GM18520 (cell line): ENCODE results near the gene KIF16B.
"Not testable (repeated sequence)": the region's sequence is repeated elsewhere in the genome, so short reads cannot be mapped to it uniquely, and the experiment has no call there.

Experiments used
- ATAC-seq: cut with Tn5 transposase; IDR thresholded peaks from one replicate; pipeline ENCODE4 v1.9.1; 2021; ENCODE audit not compliant: unreplicated experiment

Gene KIF16B

GRCh38 chr20:16573001-16573965, at the start of gene KIF16B:
TSS of gene KIF16B (minus strand) at chr20:16573448. CDS start at chr20:16573275, 173 bp downstream.
- ATAC-seq = peak; percentile 68

GRCh38 chr20:16622501-16622900, 49.3 kb upstream of the KIF16B start:
- ATAC-seq = no peak

- no peak for ATAC-seq
Measured at GRCh38 chr20:16621435-16622141, 48.3 kb upstream of the KIF16B start.

- no peak for ATAC-seq
Measured at GRCh38 chr20:16620961-16621360, 47.7 kb upstream of the KIF16B start.

- ATAC-seq = no peak
Measured at GRCh38 chr20:16619953-16620352, 46.7 kb upstream of the KIF16B start.

- ATAC-seq = no peak
Measured at GRCh38 chr20:16617056-16617455, 43.8 kb upstream of the KIF16B start.

- no peak for ATAC-seq
Measured at GRCh38 chr20:16616317-16616716, 43.1 kb upstream of the KIF16B start.

- ATAC-seq = no peak
Measured at GRCh38 chr20:16615199-16615598, 42.0 kb upstream of the KIF16B start.

- no peak for ATAC-seq
Measured at GRCh38 chr20:16613954-16614353, 40.7 kb upstream of the KIF16B start.

GRCh38 chr20:16612706-16613105, 39.5 kb upstream of the KIF16B start:
- no peak for ATAC-seq

- ATAC-seq = no peak
Measured at GRCh38 chr20:16611817-16612216, 38.6 kb upstream of the KIF16B start.

- no peak for ATAC-seq
Measured at GRCh38 chr20:16609066-16609465, 35.8 kb upstream of the KIF16B start.

GRCh38 chr20:16608277-16608650, 35.0 kb upstream of the KIF16B start:
- ATAC-seq = no peak

GRCh38 chr20:16607364-16608276, 34.4 kb upstream of the KIF16B start:
- ATAC-seq = no peak

GRCh38 chr20:16606468-16607070, 33.3 kb upstream of the KIF16B start:
- no peak for ATAC-seq

- no peak for ATAC-seq
Measured at GRCh38 chr20:16601047-16601446, 27.8 kb upstream of the KIF16B start.

- ATAC-seq = no peak
Measured at GRCh38 chr20:16599257-16599656, 26.0 kb upstream of the KIF16B start.

- no peak for ATAC-seq
Measured at GRCh38 chr20:16596991-16597390, 23.7 kb upstream of the KIF16B start.

- ATAC-seq = not testable (repeated sequence)
Measured at GRCh38 chr20:16596404-16596803, 23.2 kb upstream of the KIF16B start.

- ATAC-seq = no peak
Measured at GRCh38 chr20:16595376-16595775, 22.1 kb upstream of the KIF16B start.
